A673 (cell line): ENCODE data around the gene LRP1B. TPM values are rescaled to one million over a fixed set of nuclear protein-coding genes. Genes with fewer than 3 reads are reported as not detected.

Experiments
- BruUV-seq: library from RNA; stranded (reverse); fragments of 400-500 nt; replicated peaks from 2 replicates; lab custom pipeline; 2021; lab: Mats Ljungman, UMichigan
- CTCF ChIA-PET: fragments of 300-600 bp; sonication (Branson Sonifier 250); formaldehyde crosslinking; loops from one replicate; lab custom pipeline; 2022; ENCODE audit warnings: antibody characterized with exemption; lab: Charles Lee
- POLR2A ChIA-PET: fragments of 300-600 bp; sonication (Branson Sonifier 250); formaldehyde crosslinking; loops from one replicate; lab custom pipeline; 2022; ENCODE audit warnings: antibody characterized with exemption; ENCODE audit not compliant: low non-redundant PET; lab: Charles Lee
- DNase-seq: peaks from one replicate; pipeline ENCODE4 v3.0.0-alpha.2; 2015; ENCODE audit warnings: low spot score
- H3K27ac ChIP-seq: fragments of 200-600 bp; sonication (generic); 2 replicates; pipeline ENCODE4 v1.5.1; 2016; ENCODE audit warnings: mixed run types, low read depth, mild to moderate bottlenecking, mixed read lengths, antibody characterized with exemption, low read length; ENCODE audit not compliant: poor library complexity, severe bottlenecking
- H3K27me3 ChIP-seq: fragments of 200-600 bp; sonication (generic); replicated peaks from 2 replicates; pipeline ENCODE4 v1.6.1; 2017; ENCODE audit warnings: mixed run types, low read depth, mild to moderate bottlenecking, mixed read lengths, antibody characterized with exemption, low read length; ENCODE audit not compliant: insufficient read depth, poor library complexity
- H3K36me3 ChIP-seq: fragments of 200-600 bp; sonication (generic); 2 replicates; pipeline ENCODE4 v1.6.1; 2016; ENCODE audit warnings: mixed run types, mild to moderate bottlenecking, mixed read lengths, antibody characterized with exemption, low read length; ENCODE audit not compliant: insufficient read depth, poor library complexity, severe bottlenecking
- H3K4me1 ChIP-seq: fragments of 200-600 bp; sonication (generic); 2 replicates; pipeline ENCODE4 v1.6.1; 2017; ENCODE audit warnings: mixed run types, mild to moderate bottlenecking, mixed read lengths, antibody characterized with exemption, low read length; ENCODE audit not compliant: insufficient read depth, poor library complexity, severe bottlenecking
- H3K4me3 ChIP-seq: fragments of 200-600 bp; sonication (generic); 2 replicates; pipeline ENCODE4 v1.5.1; 2016; ENCODE audit warnings: low read depth, mixed run types, mild to moderate bottlenecking, mixed read lengths, low read length; ENCODE audit not compliant: poor library complexity, severe bottlenecking
- H3K9me3 ChIP-seq: fragments of 200-600 bp; sonication (generic); 2 replicates; pipeline ENCODE4 v1.6.1; 2016; ENCODE audit warnings: mixed run types, low read depth, mild to moderate bottlenecking, mixed read lengths, antibody characterized with exemption, low read length; ENCODE audit not compliant: poor library complexity, severe bottlenecking
- CTCF ChIP-seq: fragments of 300-800, 200-600 bp; sonication (generic); conservative IDR thresholded peaks from 2 replicates; pipeline ENCODE4 v1.5.1; 2017; ENCODE audit warnings: low read depth, mild to moderate bottlenecking, antibody characterized with exemption, low read length, moderate library complexity, mixed read lengths
- EZH2 ChIP-seq: fragments of 200-600 bp; sonication (generic); IDR thresholded peaks from 2 replicates; pipeline ENCODE4 v1.6.1; 2017; ENCODE audit warnings: borderline replicate concordance, low read depth, mild to moderate bottlenecking, mixed read lengths, antibody characterized with exemption, low read length; ENCODE audit not compliant: poor library complexity, severe bottlenecking
- intact Hi-C: fragments of 100-400 bp; cut with micrococcal nuclease; formaldehyde crosslinking; loops from one replicate; pipeline ENCODE4 v1.10.0; 2022; ENCODE audit not compliant: unreplicated experiment
- total RNA-seq: library from RNA; stranded (reverse); gene quantifications from 2 replicates; pipeline ENCODE4 v1.2.3, GENCODE V29; 2021

The LRP1B gene
- total RNA-seq, 1 experiment from 2014 or later, result 9.9 TPM

GRCh38 chr2:140351692-140352091 lies 1779.1 kb downstream of the LRP1B start:
- intact Hi-C loops, result no loop called here
- Histone ChIP-seq H3K27ac (no peak overlapping the region), H3K36me3 (no peaks in the 10 kb centered on the region), H3K9me3 (no peaks in the 10 kb centered on the region), H3K4me3 (no peak overlapping the region), H3K4me1 (peaks cover 33% of the 10 kb centered on the region), H3K27me3 (no peaks in the 10 kb centered on the region)
- TF ChIP-seq EZH2, result no peak
- no peak for TF ChIP-seq CTCF
- BruUV-seq, result no TSS peak
- ChIA-PET CTCF (no interaction called here), POLR2A (no interaction called here)
- DNase-seq, result no peak

GRCh38 chr2:140349695-140350094 lies 1781.1 kb downstream of the LRP1B start:
- Histone ChIP-seq H3K4me1 (peaks cover 27% of the 10 kb centered on the region), H3K36me3 (no peaks in the 10 kb centered on the region), H3K27ac (no peak overlapping the region), H3K4me3 (no peak overlapping the region), H3K9me3 (no peaks in the 10 kb centered on the region), H3K27me3 (no peaks in the 10 kb centered on the region)
- intact Hi-C loops, result loop anchor here (5.0 to 10.0 kb wide), 2 partner anchors 255 to 557 kb away; no protein-coding TSS in a partner anchor
- POLR2A ChIA-PET, result no interaction called here
- peak; percentile 42 for DNase-seq
- BruUV-seq, result no TSS peak
- TF ChIP-seq CTCF (peak; percentile 44), EZH2 (no peak)
- CTCF ChIA-PET, result no interaction called here

GRCh38 chr2:140348826-140349225 lies 1782.0 kb downstream of the LRP1B start:
- peak; percentile 61 for DNase-seq
- CTCF ChIA-PET, result no interaction called here
- Histone ChIP-seq H3K9me3 (no peaks in the 10 kb centered on the region), H3K4me3 (no peak overlapping the region), H3K27ac (no peak overlapping the region), H3K4me1 (peaks cover 18% of the 10 kb centered on the region), H3K27me3 (no peaks in the 10 kb centered on the region), H3K36me3 (no peaks in the 10 kb centered on the region)
- TF ChIP-seq EZH2, result no peak
- TF ChIP-seq CTCF, result no peak
- POLR2A ChIA-PET, result no interaction called here
- intact Hi-C loops, result loop anchor here (5.0 to 10.0 kb wide), 2 partner anchors 254 to 557 kb away; no protein-coding TSS in a partner anchor
- no TSS peak for BruUV-seq
